ENCODE results near the gene DOCK4.

DNA sequence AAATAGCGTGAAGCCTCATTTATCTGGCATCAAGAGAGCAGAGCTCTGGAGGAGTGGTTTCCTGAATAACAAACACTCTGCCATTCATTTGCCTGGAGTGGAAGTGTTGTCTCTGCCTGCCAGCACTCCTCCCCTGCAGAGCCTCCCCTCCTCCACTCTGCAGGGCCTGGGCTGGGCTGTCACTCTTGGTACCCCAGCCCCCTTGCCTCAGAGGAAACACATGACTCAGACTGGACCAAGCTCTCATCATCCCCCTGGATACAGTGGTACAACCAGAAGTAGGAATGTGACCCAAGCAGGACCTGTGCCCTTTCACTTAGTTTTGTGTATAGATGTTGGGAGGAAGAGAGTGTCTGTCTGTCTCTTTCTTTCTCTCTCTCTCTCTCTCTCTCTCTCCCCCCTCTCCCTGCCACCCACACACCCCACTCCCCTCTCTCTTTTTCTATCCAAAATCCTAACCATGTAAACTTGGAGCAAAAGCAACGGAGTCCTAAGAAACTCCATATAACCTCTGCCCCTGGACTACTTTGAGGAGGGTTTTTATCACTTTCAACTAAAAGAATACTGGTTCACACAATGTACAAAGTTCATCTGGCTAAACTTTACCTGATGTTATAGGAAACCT lies 43.9 kb downstream of the DOCK4 start:
- TF ChIP-seq, protein P1, sequence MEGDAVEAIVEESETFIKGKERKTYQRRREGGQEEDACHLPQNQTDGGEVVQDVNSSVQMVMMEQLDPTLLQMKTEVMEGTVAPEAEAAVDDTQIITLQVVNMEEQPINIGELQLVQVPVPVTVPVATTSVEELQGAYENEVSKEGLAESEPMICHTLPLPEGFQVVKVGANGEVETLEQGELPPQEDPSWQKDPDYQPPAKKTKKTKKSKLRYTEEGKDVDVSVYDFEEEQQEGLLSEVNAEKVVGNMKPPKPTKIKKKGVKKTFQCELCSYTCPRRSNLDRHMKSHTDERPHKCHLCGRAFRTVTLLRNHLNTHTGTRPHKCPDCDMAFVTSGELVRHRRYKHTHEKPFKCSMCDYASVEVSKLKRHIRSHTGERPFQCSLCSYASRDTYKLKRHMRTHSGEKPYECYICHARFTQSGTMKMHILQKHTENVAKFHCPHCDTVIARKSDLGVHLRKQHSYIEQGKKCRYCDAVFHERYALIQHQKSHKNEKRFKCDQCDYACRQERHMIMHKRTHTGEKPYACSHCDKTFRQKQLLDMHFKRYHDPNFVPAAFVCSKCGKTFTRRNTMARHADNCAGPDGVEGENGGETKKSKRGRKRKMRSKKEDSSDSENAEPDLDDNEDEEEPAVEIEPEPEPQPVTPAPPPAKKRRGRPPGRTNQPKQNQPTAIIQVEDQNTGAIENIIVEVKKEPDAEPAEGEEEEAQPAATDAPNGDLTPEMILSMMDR (IDR thresholded peaks at IDR 0.05) = no peak
- TF ChIP-seq POLR2A (IDR thresholded peaks at IDR 0.05) = no peak
- TF ChIP-seq POLR2AphosphoS5 (IDR thresholded peaks at IDR 0.05) = no peak
- TF ChIP-seq EP300 (IDR thresholded peaks at IDR 0.05) = no peak
